GM06990 (cell line): ENCODE results near the gene PPP6R2.
A peak's percentile ranks its signal among the peaks of the same experiment; 100 is the strongest.

Source experiments
- DNase-seq: peaks from one replicate; pipeline ENCODE4 v3.0.0-alpha.2; 2011; ENCODE audit not compliant: insufficient read length; ENCODE audit errors: extremely low read depth
- H3K27me3 ChIP-seq: replicated peaks from 2 replicates; pipeline ENCODE4 v1.6.0; 2011; ENCODE audit warnings: low read length; ENCODE audit not compliant: control insufficient read depth, insufficient read depth
- H3K36me3 ChIP-seq: 2 replicates; pipeline ENCODE4 v1.5.1; 2011; ENCODE audit warnings: low read length; ENCODE audit not compliant: control insufficient read depth, insufficient read depth
- H3K4me3 ChIP-seq: replicated peaks from 2 replicates; pipeline ENCODE4 v1.5.1; 2011; ENCODE audit warnings: low read depth, mild to moderate bottlenecking, control low read depth, low read length
- TF ChIP-seq, protein P1 (sequence below): IDR thresholded peaks from 2 replicates; pipeline ENCODE4 v1.5.1; 2011; ENCODE audit warnings: low read length, control low read depth, mild to moderate bottlenecking, inconsistent platforms; ENCODE audit not compliant: insufficient read depth, poor library complexity, severe bottlenecking

The PPP6R2 gene

DNA sequence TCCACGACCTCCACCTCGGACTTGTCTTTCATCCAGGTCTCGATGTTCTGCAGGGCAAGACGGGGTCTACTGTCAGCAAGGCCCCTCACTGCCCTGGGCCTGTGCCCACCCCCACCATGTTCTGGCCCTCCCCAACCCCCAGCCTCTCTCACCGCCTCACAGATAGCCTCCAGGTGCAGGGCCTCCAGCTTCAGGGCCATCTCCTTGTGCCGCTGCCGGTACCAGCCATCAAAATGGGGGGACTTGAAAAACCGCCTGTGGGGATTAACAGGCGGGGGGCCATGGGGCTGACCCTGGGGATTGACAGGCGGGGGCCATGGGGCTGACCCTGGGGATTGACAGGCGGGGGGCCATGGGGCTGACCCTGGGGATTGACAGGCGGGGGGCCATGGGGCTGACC is 30.8 kb upstream of the PPP6R2 start:
- TF ChIP-seq, protein P1, sequence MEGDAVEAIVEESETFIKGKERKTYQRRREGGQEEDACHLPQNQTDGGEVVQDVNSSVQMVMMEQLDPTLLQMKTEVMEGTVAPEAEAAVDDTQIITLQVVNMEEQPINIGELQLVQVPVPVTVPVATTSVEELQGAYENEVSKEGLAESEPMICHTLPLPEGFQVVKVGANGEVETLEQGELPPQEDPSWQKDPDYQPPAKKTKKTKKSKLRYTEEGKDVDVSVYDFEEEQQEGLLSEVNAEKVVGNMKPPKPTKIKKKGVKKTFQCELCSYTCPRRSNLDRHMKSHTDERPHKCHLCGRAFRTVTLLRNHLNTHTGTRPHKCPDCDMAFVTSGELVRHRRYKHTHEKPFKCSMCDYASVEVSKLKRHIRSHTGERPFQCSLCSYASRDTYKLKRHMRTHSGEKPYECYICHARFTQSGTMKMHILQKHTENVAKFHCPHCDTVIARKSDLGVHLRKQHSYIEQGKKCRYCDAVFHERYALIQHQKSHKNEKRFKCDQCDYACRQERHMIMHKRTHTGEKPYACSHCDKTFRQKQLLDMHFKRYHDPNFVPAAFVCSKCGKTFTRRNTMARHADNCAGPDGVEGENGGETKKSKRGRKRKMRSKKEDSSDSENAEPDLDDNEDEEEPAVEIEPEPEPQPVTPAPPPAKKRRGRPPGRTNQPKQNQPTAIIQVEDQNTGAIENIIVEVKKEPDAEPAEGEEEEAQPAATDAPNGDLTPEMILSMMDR, result no peak
- DNase-seq, result no peak
- no peak overlapping the region for H3K4me3 ChIP-seq
- peaks cover 2% of the 10 kb centered on the region for H3K36me3 ChIP-seq
- H3K27me3 ChIP-seq, result no peaks in the 10 kb centered on the region

- TF ChIP-seq, protein P1, result no peak
- Histone ChIP-seq H3K36me3 (peaks cover 2% of the 10 kb centered on the region), H3K27me3 (no peaks in the 10 kb centered on the region), H3K4me3 (peak overlapping the region; percentile 27)
- DNase-seq, result peak; percentile 5
These were observed 30.1 kb upstream of the PPP6R2 start for GRCh38 chr22:50313021-50313420.

- Histone ChIP-seq H3K27me3 (no peaks in the 10 kb centered on the region), H3K36me3 (peaks cover 2% of the 10 kb centered on the region), H3K4me3 (peak overlapping the region; percentile 61)
- no peak for DNase-seq
- TF ChIP-seq, protein P1, result no peak
These were observed 29.5 kb upstream of the PPP6R2 start for GRCh38 chr22:50313600-50313999.

- peak overlapping the region; percentile 61 for H3K4me3 ChIP-seq
- no peak for DNase-seq
- H3K36me3 ChIP-seq, result peaks cover 2% of the 10 kb centered on the region
- no peaks in the 10 kb centered on the region for H3K27me3 ChIP-seq
- TF ChIP-seq, protein P1, result no peak
These were observed 29.1 kb upstream of the PPP6R2 start for GRCh38 chr22:50314081-50314454.

DNA sequence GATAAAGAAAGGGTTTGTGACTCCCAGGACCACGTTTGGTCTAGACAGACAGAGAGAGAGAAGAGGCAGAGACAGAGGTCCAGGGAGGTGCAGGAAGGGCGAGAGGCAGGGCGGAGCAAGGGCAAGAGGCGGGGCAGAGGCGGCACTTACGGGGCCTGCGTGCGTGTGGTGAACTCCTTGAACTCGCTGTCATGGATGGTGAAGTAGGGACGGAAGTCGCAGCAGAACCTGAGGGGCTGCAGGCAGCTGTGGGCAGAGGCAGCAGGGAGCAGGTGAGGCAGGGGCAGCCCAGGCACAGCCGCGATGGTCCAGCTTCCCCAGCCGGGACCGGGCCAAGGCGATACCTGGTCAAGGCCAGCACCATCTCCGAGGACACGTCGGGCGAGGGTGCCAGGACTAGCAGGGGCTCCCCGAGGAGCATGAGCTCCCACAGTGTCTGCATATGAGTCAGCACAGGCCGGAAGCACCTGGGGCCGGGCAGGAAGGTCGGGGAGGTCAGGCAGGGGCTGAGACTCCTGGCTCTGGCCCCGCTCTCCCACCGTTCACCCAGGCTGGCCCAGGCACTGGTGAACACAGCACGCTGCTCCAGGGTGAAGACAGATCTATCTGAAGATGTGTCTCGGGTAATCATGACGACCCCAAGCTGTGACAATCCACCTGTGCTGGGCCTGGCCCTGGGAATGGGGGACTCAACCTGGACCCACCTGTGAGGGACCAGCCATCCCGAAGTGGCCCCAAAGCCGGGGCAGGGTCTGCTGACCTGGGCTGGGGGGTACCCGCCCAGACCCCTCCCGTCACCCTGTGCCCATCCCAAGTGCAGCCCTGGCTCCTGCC is 28.5 kb upstream of the PPP6R2 start:
- peaks cover 2% of the 10 kb centered on the region for H3K36me3 ChIP-seq
- peak overlapping the region; percentile 61 for H3K4me3 ChIP-seq
- DNase-seq, result peak; percentile 95
- no peaks in the 10 kb centered on the region for H3K27me3 ChIP-seq
- TF ChIP-seq, protein P1, result no peak
